Caki2 (cell line): ENCODE measurements around the gene GNAO1. TPM values are rescaled to one million over a fixed set of nuclear protein-coding genes. Genes with fewer than 3 reads are reported as not detected.

Source experiments
- DNase-seq: peaks from one replicate; pipeline ENCODE4 v3.0.0-alpha.2; 2015; ENCODE audit warnings: low read depth
- in situ Hi-C: cut with HindIII; loops from 2 replicates; pipeline ENCODE4 v1.10.0; 2016; ENCODE audit warnings: low sequenced_read_pairs, low pct_unique_long_range_greater_than_20kb, mixed read lengths
- total RNA-seq: library from RNA; depleted of rRNA; stranded (reverse); fragments of >200 nt; shearing (Covaris generic); gene quantifications from 2 replicates; pipeline ENCODE4 v1.2.3, GENCODE V29; 2014; ENCODE audit warnings: low replicate concordance

Gene GNAO1
- total RNA-seq, 1 experiment from 2014 or later, result 4.1 TPM

DNA sequence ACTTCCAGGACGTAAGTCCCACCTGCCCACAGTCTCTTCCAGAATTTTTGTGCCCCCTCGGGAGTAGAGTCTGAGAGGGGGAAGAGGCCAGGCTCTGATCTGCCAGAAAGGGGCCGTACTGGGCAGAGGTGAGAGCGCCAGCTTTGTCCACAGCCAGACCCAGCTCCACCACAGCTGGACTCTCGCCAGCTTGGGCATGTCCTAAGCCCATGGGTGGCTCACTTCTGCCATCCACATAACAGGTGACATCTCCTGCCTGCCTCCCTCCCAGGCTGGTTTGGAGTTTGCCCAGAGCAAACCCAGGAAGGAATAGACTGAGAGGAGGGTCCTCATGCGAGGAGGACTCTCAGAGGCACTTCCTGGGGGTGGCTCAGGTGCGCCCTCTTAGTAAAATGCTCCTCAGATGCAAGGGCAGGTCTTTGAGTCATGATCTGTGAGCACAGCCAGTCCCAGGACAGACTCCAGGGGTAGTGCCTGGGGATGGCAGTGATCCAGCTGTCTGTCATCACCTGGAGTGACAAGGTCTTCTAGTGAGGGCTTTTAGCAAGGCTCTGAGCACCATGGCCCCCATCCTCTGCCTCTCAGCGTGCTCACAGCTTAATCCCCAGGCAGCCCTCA is 144.9 kb downstream of the GNAO1 start:
- DNase-seq, result no peak
- in situ Hi-C loops, result no loop called here

- no peak for DNase-seq
- in situ Hi-C loops, result no loop called here
Measured at GRCh38 chr16:56336711-56337110, 145.4 kb downstream of the GNAO1 start.

GRCh38 chr16:56337131-56337857 is 146.0 kb downstream of the GNAO1 start:
- no peak for DNase-seq
- in situ Hi-C loops, result no loop called here

- no peak for DNase-seq
- in situ Hi-C loops, result no loop called here
Measured at GRCh38 chr16:56337858-56338325, 146.6 kb downstream of the GNAO1 start.

- in situ Hi-C loops, result no loop called here
- DNase-seq, result no peak
Measured at GRCh38 chr16:56338566-56339318, 147.5 kb downstream of the GNAO1 start.

DNA sequence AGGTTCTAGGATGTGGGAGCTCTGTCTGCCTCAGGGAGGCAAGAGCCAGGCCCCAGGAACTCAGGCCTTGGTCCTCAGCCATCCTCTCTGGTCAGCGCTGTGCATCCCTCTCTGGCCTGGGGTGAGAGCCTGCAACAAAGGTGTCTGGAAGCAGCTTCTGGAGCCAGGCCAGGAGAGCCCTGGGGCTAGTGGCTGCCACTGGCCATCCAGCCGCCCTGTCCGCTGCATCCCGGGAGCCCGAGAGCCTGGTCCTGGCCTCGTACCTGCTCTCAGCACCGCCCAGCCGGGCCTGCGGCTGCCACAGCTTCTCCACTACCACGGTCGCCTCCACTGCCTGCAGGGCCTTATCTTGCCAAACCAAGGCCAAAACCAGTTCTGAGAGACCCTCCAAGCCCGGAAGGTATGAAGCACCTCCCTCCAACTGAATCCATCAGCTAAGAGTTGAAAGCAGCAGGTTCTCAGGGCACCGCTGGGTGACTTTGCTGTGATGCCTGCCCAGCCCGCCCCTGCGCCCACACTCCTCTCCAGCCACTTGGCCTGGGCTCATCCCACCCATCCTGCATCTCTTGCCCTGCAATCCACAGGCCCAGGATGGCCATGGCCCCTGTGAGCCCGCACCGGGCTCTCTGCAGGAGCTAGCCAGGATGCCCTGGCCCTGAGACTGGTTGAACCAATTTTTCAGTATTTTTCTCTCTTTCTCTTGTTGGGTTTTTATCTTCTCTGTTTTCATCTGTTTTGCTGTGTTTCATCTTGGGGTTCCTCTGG is 148.3 kb downstream of the GNAO1 start:
- in situ Hi-C loops, result no loop called here
- DNase-seq, result no peak

DNA sequence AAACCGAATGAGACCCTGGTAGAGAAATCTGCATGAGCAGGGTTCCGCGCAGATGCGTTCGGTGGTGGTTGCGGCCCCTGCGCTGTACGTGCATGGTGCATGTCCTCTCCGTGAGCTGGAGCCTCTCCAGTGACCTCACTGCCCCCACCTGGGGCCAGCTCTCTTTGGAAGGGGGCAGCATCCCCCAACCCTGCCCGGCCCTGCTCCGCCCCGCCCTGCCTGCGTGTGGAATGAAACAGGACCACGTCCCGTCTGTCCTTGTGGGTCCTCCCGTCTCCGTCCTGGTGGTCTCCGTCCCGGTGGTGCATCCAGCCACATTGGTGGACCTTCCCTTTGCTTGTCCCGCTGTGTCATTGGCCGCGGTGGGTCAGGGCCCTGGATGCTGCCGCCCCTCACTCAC is 149.1 kb downstream of the GNAO1 start:
- DNase-seq, result no peak
- in situ Hi-C loops, result no loop called here

- in situ Hi-C loops, result no loop called here
- no peak for DNase-seq
Measured at GRCh38 chr16:56340864-56341365, 149.6 kb downstream of the GNAO1 start.

GRCh38 chr16:56341656-56342399 is 150.5 kb downstream of the GNAO1 start:
- in situ Hi-C loops, result no loop called here
- DNase-seq, result no peak

DNA sequence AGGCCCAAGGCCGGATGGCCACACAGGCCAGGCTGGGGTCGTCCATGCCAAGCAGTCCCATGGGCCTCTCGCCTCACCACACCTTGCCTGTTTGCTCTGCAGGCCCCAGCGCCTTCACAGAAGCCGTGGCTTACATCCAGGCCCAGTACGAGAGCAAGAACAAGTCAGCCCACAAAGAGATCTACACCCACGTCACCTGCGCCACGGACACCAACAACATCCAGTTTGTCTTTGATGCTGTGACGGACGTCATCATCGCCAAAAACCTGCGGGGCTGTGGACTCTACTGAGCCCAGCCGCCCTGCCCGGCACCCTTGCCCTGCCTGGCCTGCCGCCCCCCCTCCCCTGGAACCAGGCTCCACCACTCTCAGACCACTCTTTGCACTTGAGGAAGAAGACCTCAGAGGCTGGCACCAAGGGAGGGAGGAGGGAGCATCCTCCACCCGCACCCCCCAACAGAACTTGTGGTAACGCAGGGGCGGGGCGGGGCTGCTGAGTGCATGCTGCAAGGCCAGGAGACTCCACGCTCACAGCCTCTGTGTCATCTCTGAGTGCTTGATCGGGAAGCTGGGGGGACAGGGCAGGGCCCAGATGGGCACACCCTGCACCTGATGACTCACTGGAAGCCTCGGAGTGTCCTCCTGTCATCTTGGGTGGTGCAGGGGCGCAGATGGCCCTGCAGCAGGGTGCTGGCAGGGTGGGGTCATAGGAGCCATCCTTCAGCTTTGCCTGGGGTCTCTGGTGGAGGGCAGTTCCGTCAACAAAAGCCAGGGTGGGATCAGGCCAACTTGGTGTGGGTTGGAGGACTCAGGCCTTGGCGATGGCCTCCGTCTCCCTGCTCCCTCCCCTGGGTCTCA is 152.6 kb downstream of the GNAO1 start:
- in situ Hi-C loops, result no loop called here
- DNase-seq, result peak; percentile 6

GRCh38 chr16:56344518-56345405 is 153.5 kb downstream of the GNAO1 start:
- in situ Hi-C loops, result no loop called here

DNA sequence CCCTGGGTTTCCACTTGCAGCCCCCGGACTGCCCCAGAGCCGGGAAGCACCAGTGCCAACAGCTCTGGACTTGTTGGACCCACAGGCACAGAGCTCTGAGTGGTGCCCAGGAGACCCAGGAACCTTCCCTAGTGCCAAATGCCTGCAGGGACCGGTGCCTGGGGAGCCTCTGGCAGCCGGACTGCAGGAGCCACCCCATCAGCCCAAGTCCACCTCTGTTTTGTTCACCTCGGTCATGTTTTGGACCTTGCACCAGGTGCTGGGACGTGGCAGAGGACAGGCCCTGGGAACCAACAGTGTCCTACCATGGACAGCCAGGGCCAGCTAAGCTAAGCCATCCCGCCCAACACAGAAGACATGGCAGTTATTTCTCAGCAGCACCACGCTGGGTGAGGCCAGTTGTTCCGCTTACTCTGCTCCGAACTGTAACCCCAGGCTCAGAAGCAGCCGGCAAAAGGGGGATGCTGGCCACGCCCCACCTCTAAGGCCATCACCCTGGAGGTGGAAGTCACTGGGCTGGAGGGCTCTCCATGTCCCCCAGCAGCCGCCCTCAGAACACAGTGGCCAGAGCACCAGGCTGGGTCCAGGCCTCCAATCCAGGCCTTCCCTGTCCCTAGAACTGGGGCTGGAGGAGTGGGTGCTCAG is 154.2 kb downstream of the GNAO1 start:
- in situ Hi-C loops, result no loop called here
- no peak for DNase-seq

More at GRCh38 chr16:56344518-56345405, 153.5 kb downstream of the GNAO1 start:
- DNase-seq, result no peak

GRCh38 chr16:56346131-56346890 is 155.0 kb downstream of the GNAO1 start:
- DNase-seq, result no peak

GRCh38 chr16:56347166-56347565 is 155.9 kb downstream of the GNAO1 start:
- no peak for DNase-seq
- in situ Hi-C loops, result no loop called here

More at GRCh38 chr16:56346131-56346890, 155.0 kb downstream of the GNAO1 start:
- in situ Hi-C loops, result no loop called here

GRCh38 chr16:56347670-56348069 is 156.4 kb downstream of the GNAO1 start:
- no peak for DNase-seq
- in situ Hi-C loops, result no loop called here
